SJCRH30 (cell line): ENCODE data around the gene RCN2. TPM values are rescaled to one million over a fixed set of nuclear protein-coding genes. Genes with fewer than 3 reads are reported as not detected.

Experiments used
- DNase-seq, 2 experiments: peaks; one replicate each; pipeline ENCODE4 v3.0.0-alpha.2; 2015 to 2020
- H3K27ac ChIP-seq: fragments of 250-450 bp; sonication (Bioruptor Pico); 2 replicates; pipeline ENCODE4 v1.5.1; 2020; ENCODE audit warnings: mild to moderate bottlenecking, moderate library complexity
- H3K27me3 ChIP-seq: fragments of 250-450 bp; sonication (Bioruptor Pico); 2 replicates; pipeline ENCODE4 v1.5.1; 2020; ENCODE audit warnings: mild to moderate bottlenecking, moderate library complexity
- H3K36me3 ChIP-seq: fragments of 250-450 bp; sonication (Bioruptor Pico); 2 replicates; pipeline ENCODE4 v1.5.1; 2020; ENCODE audit warnings: mild to moderate bottlenecking, moderate library complexity
- H3K4me1 ChIP-seq: fragments of 250-450 bp; sonication (Bioruptor Pico); 2 replicates; pipeline ENCODE4 v1.5.1; 2020; ENCODE audit warnings: mild to moderate bottlenecking, moderate library complexity
- H3K4me3 ChIP-seq: fragments of 250-450 bp; sonication (Bioruptor Pico); 2 replicates; pipeline ENCODE4 v1.5.1; 2020; ENCODE audit warnings: mild to moderate bottlenecking, moderate library complexity
- H3K9me3 ChIP-seq: fragments of 250-450 bp; sonication (Bioruptor Pico); replicated peaks from 2 replicates; pipeline ENCODE4 v1.5.1; 2020; ENCODE audit warnings: mild to moderate bottlenecking, moderate library complexity
- total RNA-seq: library from RNA; depleted of rRNA; stranded (reverse); fragments of >200 nt; shearing (Covaris generic); gene quantifications from 2 replicates; pipeline ENCODE4 v1.2.3, GENCODE V29; 2014

Gene RCN2
- total RNA-seq, 1 experiment from 2014 or later: 159 TPM

DNA sequence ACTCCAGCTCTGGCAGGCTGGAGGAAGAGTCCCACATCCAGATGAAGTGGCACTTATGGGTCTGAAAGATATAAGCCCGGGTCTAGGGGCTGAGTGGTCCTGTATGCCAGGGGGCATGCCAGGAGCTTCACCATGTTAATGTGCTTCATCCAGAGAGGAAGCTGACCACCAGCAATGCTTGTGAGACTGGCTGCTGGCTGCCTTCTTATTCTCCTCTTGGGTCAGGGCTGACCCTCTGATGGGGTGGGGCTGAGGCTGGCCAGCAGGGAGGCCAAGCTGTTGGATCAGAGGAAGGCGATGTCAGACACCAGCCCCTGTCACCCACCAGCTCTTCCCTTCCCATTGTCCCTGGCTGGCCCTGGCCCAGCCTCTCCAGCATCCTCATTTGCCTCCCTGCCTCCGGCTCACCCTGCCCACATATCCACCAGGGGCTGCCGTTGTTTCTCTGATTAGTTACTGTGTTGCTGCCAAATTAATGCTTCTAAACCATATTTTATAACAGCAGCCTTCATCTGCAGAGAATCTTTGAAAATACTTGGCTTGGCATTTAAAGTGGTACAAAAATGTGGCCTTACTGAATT is 43.0 kb downstream of the RCN2 start:
- H3K4me3 ChIP-seq: no peak overlapping the region
- H3K4me1 ChIP-seq: peaks cover 4% of the 10 kb centered on the region; the same call in 1 of the 2 replicates
- H3K27me3 ChIP-seq: no peaks in the 10 kb centered on the region
- DNase-seq: no peak
- H3K36me3 ChIP-seq: no peaks in the 10 kb centered on the region
- H3K27ac ChIP-seq: no peak overlapping the region
- H3K9me3 ChIP-seq: no peaks in the 10 kb centered on the region

- Histone ChIP-seq H3K4me3 (no peak overlapping the region), H3K9me3 (no peaks in the 10 kb centered on the region), H3K36me3 (no peaks in the 10 kb centered on the region), H3K4me1 (peaks cover 4% of the 10 kb centered on the region; the same call in 1 of the 2 replicates), H3K27me3 (no peaks in the 10 kb centered on the region), H3K27ac (no peak overlapping the region)
- no peak for DNase-seq
Measured at GRCh38 chr15:76976141-76976540, 44.6 kb downstream of the RCN2 start.

DNA sequence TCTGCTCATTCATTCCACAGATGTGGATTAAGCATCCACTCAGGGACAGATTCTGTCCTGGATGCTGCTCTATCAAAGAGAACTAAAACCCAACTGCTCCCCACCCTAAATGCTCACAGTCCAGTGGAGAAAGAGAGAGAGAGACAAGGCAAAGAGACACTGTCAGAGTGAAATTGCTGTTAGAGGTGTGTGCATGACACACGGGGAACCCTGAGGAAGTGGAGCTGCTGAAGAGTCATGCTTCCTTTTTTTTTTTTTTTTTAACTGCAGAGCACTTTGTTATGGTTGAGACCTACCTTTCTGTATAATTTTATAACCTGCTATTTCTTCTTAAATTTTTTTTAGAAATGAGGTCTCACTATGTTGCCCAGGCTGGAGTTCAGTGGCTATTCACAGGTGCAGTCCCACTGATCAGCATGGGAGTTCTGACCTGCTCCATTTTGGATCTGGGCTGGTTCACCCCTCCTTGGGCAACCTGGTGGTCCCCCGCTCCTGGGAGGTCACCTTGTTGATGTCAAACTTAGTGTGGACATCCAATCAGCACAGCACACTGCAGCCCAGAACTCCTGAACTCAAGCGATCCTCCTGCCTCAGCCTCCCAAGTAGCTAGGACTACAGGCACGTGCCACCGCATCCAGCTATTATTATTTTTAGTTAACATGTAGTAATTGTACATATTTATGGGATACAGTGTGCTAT is 45.2 kb downstream of the RCN2 start:
- no peak for DNase-seq
- Histone ChIP-seq H3K27me3 (no peaks in the 10 kb centered on the region), H3K9me3 (no peaks in the 10 kb centered on the region), H3K4me1 (peaks cover 4% of the 10 kb centered on the region; the same call in 1 of the 2 replicates), H3K36me3 (no peaks in the 10 kb centered on the region), H3K4me3 (no peak overlapping the region), H3K27ac (no peak overlapping the region)

DNA sequence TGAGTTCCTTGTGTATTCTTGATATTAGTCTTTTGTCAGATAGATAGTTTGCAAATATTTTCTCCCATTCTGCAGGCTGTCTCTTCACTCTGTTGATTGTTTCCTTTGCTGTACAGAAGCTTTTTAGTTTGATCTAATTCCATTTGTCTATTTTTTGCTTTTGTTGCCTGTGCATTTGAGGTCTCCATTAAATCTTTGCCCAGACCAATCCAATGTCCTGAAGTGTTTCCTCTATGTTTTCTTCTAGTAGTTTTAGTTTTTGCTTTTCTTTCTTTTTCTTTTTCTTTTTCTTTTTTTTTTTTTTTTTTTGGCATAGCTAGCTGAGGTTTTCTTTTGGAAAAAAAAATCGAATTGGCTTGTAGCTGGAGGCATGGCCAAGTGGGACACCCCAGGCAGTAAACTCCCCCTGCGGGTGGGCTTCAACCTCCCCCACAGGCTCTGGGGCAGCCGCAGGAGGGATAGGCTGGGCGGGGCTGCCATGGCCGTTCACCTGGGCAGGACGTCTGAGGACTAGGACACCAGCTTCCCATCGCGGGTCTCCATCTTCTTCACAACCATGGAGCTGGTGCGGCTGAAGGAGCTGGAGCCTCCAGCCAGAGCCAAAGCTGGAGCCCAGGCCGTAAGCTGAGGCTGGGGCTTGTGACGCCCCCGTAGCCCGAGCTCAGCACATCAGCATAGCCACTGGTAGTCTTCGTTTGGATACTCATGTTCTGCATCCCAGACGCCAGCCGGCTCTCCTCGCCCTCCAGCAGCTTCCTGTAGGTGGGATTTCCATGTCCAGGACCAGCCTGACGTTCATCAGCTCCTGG is 47.2 kb downstream of the RCN2 start:
- H3K9me3 ChIP-seq: no peaks in the 10 kb centered on the region
- no peak for DNase-seq
- H3K36me3 ChIP-seq: no peaks in the 10 kb centered on the region
- peaks cover 3% of the 10 kb centered on the region; the same call in 1 of the 2 replicates for H3K4me1 ChIP-seq
- no peak overlapping the region for H3K4me3 ChIP-seq
- H3K27ac ChIP-seq: no peak overlapping the region
- H3K27me3 ChIP-seq: no peaks in the 10 kb centered on the region

- Histone ChIP-seq H3K27ac (no peak overlapping the region), H3K4me3 (no peak overlapping the region), H3K27me3 (no peaks in the 10 kb centered on the region), H3K36me3 (no peaks in the 10 kb centered on the region), H3K9me3 (no peaks in the 10 kb centered on the region), H3K4me1 (no peaks in the 10 kb centered on the region)
- no peak for DNase-seq
Measured at GRCh38 chr15:76979331-76979925, 47.9 kb downstream of the RCN2 start.

DNA sequence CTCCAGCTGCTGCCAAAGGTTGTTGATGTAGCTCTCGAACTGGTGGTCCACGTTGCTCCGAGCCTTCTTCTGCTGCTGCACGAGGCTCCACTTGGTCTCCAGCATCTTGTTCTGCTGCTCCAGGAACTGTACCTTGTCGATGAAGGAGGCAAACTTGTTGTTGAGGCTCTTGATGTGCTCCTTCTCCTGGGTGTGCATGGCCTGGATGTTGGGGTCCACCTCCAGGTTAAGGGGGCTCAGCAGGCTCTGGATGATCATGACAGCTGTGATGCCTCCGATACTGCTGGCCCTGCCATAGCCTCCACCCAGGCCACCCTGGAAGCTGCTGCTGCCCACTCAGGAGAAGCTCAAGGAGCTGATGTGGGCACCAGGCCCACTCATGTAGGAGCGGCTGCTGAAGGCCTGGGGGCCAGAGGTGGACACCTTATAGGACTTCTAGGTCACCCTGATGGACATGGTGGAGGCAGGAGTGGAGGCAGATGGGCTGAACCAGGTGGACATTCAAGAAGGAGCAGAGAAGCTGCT is 48.5 kb downstream of the RCN2 start:
- H3K4me1 ChIP-seq: no peaks in the 10 kb centered on the region
- no peak for DNase-seq
- no peaks in the 10 kb centered on the region for H3K9me3 ChIP-seq
- H3K36me3 ChIP-seq: no peaks in the 10 kb centered on the region
- no peak overlapping the region for H3K27ac ChIP-seq
- H3K4me3 ChIP-seq: no peak overlapping the region
- H3K27me3 ChIP-seq: no peaks in the 10 kb centered on the region

GRCh38 chr15:76982356-76982755 is 50.8 kb downstream of the RCN2 start:
- no peaks in the 10 kb centered on the region for H3K4me1 ChIP-seq
- no peaks in the 10 kb centered on the region for H3K36me3 ChIP-seq
- no peak for DNase-seq
- no peaks in the 10 kb centered on the region for H3K27me3 ChIP-seq
- no peak overlapping the region for H3K4me3 ChIP-seq
- no peaks in the 10 kb centered on the region for H3K9me3 ChIP-seq
- no peak overlapping the region for H3K27ac ChIP-seq

- no peak overlapping the region for H3K4me3 ChIP-seq
- H3K36me3 ChIP-seq: no peaks in the 10 kb centered on the region
- H3K27ac ChIP-seq: no peak overlapping the region
- H3K27me3 ChIP-seq: no peaks in the 10 kb centered on the region
- no peaks in the 10 kb centered on the region for H3K9me3 ChIP-seq
- DNase-seq: no peak
- no peaks in the 10 kb centered on the region for H3K4me1 ChIP-seq
Measured at GRCh38 chr15:76982756-76983155, 51.2 kb downstream of the RCN2 start.

DNA sequence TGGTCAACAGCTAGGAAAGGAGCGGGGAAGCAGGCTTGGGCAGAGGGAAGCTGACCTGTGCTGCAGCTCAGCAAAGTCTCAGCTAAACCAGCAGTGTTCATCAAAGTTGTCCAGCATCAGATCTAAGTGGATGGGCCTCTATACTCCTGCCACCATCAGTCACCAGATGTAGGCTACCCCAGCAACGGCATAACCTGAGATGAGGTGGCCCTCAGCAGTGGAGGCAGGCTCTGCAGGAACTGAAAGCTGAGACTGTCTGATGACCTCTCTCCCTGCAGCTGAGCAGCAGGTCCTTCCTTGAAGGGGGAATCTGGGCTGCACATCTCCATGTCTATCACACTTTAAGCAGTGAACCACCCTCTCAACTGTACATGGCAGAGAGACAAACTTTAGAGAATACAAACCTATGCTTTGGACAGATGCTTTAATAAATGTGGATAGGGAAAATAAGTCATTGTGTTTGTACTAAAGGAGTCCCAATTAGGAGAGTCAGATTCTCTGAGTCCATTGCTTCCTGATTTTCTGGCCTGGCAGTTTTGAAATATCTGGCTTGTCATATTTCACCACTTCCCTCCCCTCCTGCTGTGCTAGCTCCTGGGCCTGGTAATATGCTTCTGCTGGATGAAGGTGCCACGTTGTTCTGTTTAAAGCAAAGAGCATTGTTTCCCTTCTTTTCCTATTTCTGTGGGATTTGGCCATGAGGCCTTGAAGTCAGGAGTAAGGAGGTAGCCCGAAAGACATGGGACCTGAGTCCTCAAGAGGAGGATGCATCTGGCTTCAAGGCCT is 52.2 kb downstream of the RCN2 start:
- H3K4me3 ChIP-seq: no peak overlapping the region
- no peaks in the 10 kb centered on the region for H3K9me3 ChIP-seq
- H3K36me3 ChIP-seq: no peaks in the 10 kb centered on the region
- DNase-seq: no peak
- H3K27me3 ChIP-seq: no peaks in the 10 kb centered on the region
- H3K27ac ChIP-seq: no peak overlapping the region
- no peaks in the 10 kb centered on the region for H3K4me1 ChIP-seq

- no peak for DNase-seq
- H3K4me3 ChIP-seq: no peak overlapping the region
- H3K36me3 ChIP-seq: no peaks in the 10 kb centered on the region
- H3K27ac ChIP-seq: no peak overlapping the region
- no peaks in the 10 kb centered on the region for H3K27me3 ChIP-seq
- no peaks in the 10 kb centered on the region for H3K9me3 ChIP-seq
- 0 out of 2 replicates have a peak, but pooled peaks cover 4% of the 10 kb centered on the region for H3K4me1 ChIP-seq
Measured at GRCh38 chr15:76986743-76987142, 55.2 kb downstream of the RCN2 start.

- H3K4me1 ChIP-seq: 0 out of 2 replicates have a peak, but pooled peaks cover 4% of the 10 kb centered on the region
- DNase-seq: no peak
Measured at GRCh38 chr15:76987276-76987675, 55.7 kb downstream of the RCN2 start.

DNA sequence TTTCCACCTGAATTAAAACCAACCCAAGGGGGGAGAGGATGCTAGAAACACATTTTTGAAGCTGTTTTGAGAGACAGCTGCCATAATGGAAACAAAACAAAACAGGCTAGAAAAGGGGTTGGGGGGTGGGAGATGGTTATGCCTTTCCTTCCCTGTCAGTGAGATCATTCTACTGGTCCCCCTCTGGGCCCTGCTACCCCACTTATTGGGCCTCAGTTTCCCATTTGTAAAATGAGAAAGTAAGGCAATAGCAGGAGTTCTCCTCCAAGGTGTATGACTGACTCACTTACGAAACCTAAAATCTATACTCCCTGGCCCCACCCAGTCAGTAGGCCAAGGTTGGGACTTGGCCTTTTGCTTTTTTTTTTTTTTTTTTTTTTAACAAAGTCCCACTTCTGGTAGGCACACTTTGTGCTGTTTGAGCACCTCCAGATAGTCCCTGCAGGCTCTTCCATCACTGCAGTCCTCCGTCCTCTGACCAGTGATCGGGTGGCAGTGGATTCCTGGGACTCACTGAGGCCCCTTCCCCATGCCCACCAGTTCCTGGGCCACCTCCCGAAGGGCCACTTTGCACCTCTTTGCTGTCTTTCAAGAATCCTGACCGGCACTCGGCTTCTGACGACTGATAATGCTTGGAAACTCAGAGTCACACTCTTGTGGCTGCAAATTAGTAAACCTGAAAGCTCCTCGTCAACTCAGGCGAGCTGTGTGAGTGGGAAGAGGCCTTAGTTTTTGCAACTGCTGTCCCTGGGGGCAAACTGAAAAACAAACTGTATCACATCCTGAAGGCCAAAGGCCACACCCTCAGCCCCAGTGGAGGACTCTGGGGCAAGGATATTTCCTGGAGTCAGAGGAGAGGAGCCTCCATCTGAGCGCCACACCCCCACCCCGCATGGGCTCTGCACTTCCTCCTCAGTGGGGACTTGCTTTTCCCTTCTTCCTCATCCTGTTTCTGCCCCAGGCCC is 56.6 kb downstream of the RCN2 start:
- H3K4me3 ChIP-seq: no peak overlapping the region
- 0 out of 2 replicates have a peak, but pooled peaks cover 4% of the 10 kb centered on the region for H3K4me1 ChIP-seq
- H3K27ac ChIP-seq: no peak overlapping the region
- H3K9me3 ChIP-seq: no peaks in the 10 kb centered on the region
- no peaks in the 10 kb centered on the region for H3K27me3 ChIP-seq
- no peak for DNase-seq
- H3K36me3 ChIP-seq: no peaks in the 10 kb centered on the region

More at GRCh38 chr15:76987276-76987675, 55.7 kb downstream of the RCN2 start:
- H3K27ac ChIP-seq: no peak overlapping the region
- H3K27me3 ChIP-seq: no peaks in the 10 kb centered on the region
- no peak overlapping the region for H3K4me3 ChIP-seq
- no peaks in the 10 kb centered on the region for H3K9me3 ChIP-seq
- H3K36me3 ChIP-seq: no peaks in the 10 kb centered on the region
